Measurements from ENCODE around the gene PSMC3IP. TPM values are rescaled to one million over a fixed set of nuclear protein-coding genes. Genes with fewer than 3 reads are reported as not detected.

PSMC3IP gene
- total RNA-seq, 2 donors from 2014 or later = 2.1 TPM; not detected in 1

DNA sequence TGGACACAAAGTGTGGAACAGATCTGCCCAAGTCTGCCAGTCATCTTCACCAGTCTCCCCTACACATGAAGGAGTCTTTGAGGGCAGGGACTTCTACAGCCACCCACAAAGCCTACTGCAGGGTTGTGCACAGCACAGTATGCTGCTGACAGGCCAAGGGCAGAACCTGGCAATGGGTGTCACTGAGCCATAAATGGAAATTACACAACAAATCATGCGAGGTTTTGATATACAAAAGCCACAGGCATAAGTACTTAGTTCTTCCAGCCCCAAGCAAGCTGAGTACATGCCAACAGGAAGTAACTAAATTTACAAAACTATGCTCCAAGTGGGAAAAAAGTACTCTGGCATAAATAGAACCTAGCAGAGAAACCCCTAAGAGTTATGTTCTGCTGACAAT is 7.8 kb upstream of the PSMC3IP start:
- Histone ChIP-seq H3K9me3 (no peaks in the 10 kb centered on the region), H3K4me3 (no peak overlapping the region), H3K4me1 (peaks cover 14% of the 10 kb centered on the region), H3K27me3 (no peaks in the 10 kb centered on the region), H3K27ac (peak overlapping the region in 2 of 4 donors; percentile 30 to 50), H3K36me3 (replicated peaks in 1 of 2; ENCODE audit: insufficient read depth in 1 of 2, low read depth in 2 of 2) (peaks cover 22 to 51% of the 10 kb centered on the region in 2 donors)
- peak; percentile 64 for ATAC-seq
- peak in 1 of 4 donors; percentile 39 for DNase-seq
- intact Hi-C loops (cut with DNase I) = no loop called here
- TF ChIP-seq POLR2A (IDR thresholded peaks at IDR 0.05) (no peak), CTCF (IDR thresholded peaks at IDR 0.05) (no peak)
- WGBS, 2 donors = 22 to 25% methylated on average over 1 of the region's 1 CpG

DNA sequence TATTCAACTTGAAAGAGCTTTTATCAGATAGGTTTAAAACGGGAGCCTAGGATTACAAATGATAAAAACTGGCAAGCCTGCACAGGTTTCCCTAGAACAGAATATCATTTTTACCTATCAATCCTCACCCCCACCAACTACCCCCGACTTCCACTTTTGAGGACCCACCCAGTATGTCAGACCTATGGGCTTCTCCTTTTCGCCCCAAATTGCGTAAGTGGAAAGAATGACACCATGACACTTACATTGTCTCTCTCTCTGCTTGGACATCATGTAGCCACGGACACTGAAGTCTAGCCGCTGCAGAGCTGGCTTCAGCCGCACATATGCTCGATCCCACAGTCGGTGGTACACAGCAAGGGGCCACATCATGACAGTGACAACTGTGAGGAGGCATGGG is 7.4 kb upstream of the PSMC3IP start:
- no peak for ATAC-seq
- WGBS, 2 donors = 72 to 89% methylated on average over 9 of the region's 9 CpGs
- H3K9me3 ChIP-seq = no peaks in the 10 kb centered on the region
- H3K27me3 ChIP-seq = no peaks in the 10 kb centered on the region
- peaks cover 14% of the 10 kb centered on the region for H3K4me1 ChIP-seq
- peak overlapping the region in 2 of 4 donors; percentile 30 to 50 for H3K27ac ChIP-seq
- no peak overlapping the region for H3K4me3 ChIP-seq
- TF ChIP-seq POLR2A (IDR thresholded peaks at IDR 0.05) (no peak), CTCF (IDR thresholded peaks at IDR 0.05) (no peak)
- DNase-seq = no peak
- intact Hi-C loops (cut with DNase I) = no loop called here
- peaks cover 22 to 49% of the 10 kb centered on the region in 2 donors for H3K36me3 ChIP-seq (replicated peaks in 1 of 2; ENCODE audit: insufficient read depth in 1 of 2, low read depth in 2 of 2)

DNA sequence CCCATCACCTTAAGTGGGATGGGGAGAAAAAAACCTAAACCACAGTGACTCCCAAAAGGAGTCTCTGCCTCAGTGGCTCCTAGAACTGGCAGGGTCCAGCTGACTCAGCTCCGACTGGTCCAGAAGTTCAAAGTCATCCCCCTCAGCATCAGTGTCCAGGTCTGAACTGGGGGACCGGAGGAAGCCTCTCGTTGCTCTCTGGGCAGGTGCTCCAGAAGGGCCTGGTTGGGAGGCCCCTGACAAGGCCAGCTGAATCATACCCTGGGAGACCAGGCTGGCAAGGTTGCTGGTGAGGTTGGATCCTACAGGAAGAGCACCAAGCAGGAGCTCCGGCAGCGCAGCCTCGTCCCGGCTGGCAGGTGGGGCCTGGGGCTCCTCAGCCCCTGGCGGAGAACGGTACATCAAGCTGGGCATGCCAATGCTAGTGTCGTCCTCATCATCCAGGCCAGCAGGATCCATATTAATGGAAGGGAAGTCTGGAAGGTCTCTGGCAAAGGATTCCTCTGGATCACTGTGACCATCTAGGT is 4.3 kb upstream of the PSMC3IP start:
- 83 to 88% methylated on average over 1 to 10 of the region's 10 CpGs for WGBS, 2 donors
- Histone ChIP-seq H3K27me3 (no peaks in the 10 kb centered on the region), H3K4me3 (no peak overlapping the region), H3K9me3 (no peaks in the 10 kb centered on the region), H3K4me1 (peaks cover 30% of the 10 kb centered on the region), H3K36me3 (replicated peaks in 1 of 2; ENCODE audit: insufficient read depth in 1 of 2, low read depth in 2 of 2) (peaks cover 22 to 38% of the 10 kb centered on the region in 2 donors), H3K27ac (no peak overlapping the region)
- TF ChIP-seq CTCF (IDR thresholded peaks at IDR 0.05) (no peak), POLR2A (IDR thresholded peaks at IDR 0.05) (no peak)
- no peak for ATAC-seq
- DNase-seq = no peak
- intact Hi-C loops (cut with DNase I) = no loop called here

DNA sequence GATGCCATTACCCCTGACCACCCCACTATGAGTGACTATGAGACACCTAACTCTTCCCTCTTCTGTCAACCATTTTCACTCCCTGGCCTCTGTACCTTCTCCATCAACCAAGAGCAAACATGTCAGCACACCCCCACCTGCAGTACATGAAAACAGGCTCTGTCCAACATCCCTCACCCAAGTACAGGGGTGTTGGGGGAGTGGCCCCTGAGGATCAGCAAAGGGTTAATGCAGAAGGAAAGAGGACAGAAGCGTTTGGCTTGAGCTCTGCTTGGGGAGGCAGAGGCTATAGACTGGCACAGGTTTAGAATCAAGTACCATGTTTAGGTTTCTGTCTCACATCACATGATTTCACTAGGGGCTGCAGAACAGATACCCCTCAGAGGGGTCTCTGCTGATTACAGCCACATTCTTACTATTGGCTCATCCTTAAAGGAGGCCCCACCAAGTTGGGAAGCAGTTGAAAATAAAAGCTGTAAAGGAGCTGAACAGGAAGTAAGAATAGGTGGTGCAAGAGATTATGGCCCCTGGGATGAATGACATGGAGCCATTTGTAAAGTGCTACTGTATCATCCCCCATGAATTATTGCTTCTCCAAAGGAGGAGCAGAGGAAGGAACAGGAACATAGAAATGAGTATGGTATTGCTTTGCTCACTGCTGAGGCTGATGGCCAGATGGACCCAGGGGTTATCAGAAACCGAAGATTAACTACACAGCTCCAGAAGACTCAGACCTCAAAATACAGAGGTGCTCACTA is 2.4 kb upstream of the PSMC3IP start:
- H3K27ac ChIP-seq = no peak overlapping the region
- intact Hi-C loops (cut with DNase I) = loop anchor here (5.0 kb wide), 1 partner anchor 102 kb away; the partner anchor contains the start of genes CCR10 and CNTNAP1
- no peak for TF ChIP-seq POLR2A (IDR thresholded peaks at IDR 0.05)
- TF ChIP-seq CTCF (IDR thresholded peaks at IDR 0.05) = no peak
- no peak overlapping the region for H3K4me3 ChIP-seq
- H3K4me1 ChIP-seq = peaks cover 22% of the 10 kb centered on the region
- ATAC-seq = no peak
- DNase-seq = no peak
- no peaks in the 10 kb centered on the region for H3K27me3 ChIP-seq
- no peaks in the 10 kb centered on the region for H3K9me3 ChIP-seq
- peaks cover 22 to 28% of the 10 kb centered on the region in 2 donors for H3K36me3 ChIP-seq (replicated peaks in 1 of 2; ENCODE audit: insufficient read depth in 1 of 2, low read depth in 2 of 2)
- 32 to 47% methylated on average over 2 of the region's 2 CpGs for WGBS, 2 donors

Measured in body of pancreas (tissue), 4 donors.